ENCODE measurements around the gene MT3.

DNA sequence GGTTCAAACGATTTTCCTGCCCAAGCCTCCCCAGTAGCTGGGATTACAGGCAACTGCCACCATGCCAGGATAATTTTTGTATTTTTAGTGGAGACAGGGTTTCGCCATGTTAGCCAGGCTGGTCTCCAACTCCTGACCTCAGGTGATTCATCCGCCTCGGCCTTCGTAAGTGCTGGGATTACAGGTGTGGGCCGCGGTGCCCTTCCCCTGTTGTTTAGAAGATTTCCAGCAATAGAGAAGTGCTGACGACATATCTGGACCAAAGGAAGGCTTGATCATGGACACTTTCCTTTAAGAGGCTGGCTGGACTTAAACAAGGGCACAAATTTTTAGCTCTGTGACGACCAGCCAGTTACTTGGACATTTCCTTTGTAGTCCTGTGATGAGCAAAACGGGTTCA is 41.9 kb downstream of the MT3 start:
- TF ChIP-seq CTCF (IDR thresholded peaks at IDR 0.05) = no peak
- TF ChIP-seq POLR2A (IDR thresholded peaks at IDR 0.05) = no peak

Measured in lower leg skin (tissue), 3 donors.